GM12873 (cell line): ENCODE results near the gene CROCC2.

Experiments used
- CTCF ChIP-seq: IDR thresholded peaks from 2 replicates; pipeline ENCODE4 v1.5.1; 2012; ENCODE audit warnings: low read depth, mild to moderate bottlenecking, moderate library complexity, low read length, control low read depth; ENCODE audit not compliant: insufficient read depth; ENCODE audit errors: missing control alignments

The CROCC2 gene

GRCh38 chr2:241037498-241037897 is 131.4 kb downstream of the CROCC2 start:
- no peak for TF ChIP-seq CTCF

- TF ChIP-seq CTCF: no peak
Measured at GRCh38 chr2:241038374-241039180, 132.4 kb downstream of the CROCC2 start.

- no peak for TF ChIP-seq CTCF
Measured at GRCh38 chr2:241039416-241039815, 133.3 kb downstream of the CROCC2 start.

GRCh38 chr2:241040081-241040803 is 134.1 kb downstream of the CROCC2 start:
- no peak for TF ChIP-seq CTCF

- no peak for TF ChIP-seq CTCF
Measured at GRCh38 chr2:241041589-241042158, 135.5 kb downstream of the CROCC2 start.
